Astrocyte (in vitro differentiated cells and primary cell): ENCODE data around the gene OSBPL9. TPM values are rescaled to one million over a fixed set of nuclear protein-coding genes. Genes with fewer than 3 reads are reported as not detected.
"Not testable (repeated sequence)": the region's sequence is repeated elsewhere in the genome, so short reads cannot be mapped to it uniquely, and the experiment has no call there.

Experiments
- DNase-seq: peaks from one replicate; pipeline ENCODE4 v3.0.0-alpha.2; 2010; ENCODE audit warnings: low read depth
- FAIRE-seq: peaks from 2 replicates; lab custom pipeline; 2011; peaks lifted over from hg19 to GRCh38; lab: Jason Lieb, UNC
- H2AFZ ChIP-seq: 2 replicates; pipeline ENCODE4 v1.6.0; 2012; ENCODE audit warnings: low read depth, low read length, inconsistent platforms
- H3K27ac ChIP-seq: 2 replicates; pipeline ENCODE4 v1.5.1; 2011; ENCODE audit warnings: low read depth, low read length, inconsistent platforms
- H3K27me3 ChIP-seq: 2 replicates; pipeline ENCODE4 v1.6.0; 2011; ENCODE audit warnings: low read length, inconsistent platforms; ENCODE audit not compliant: insufficient read depth
- H3K36me3 ChIP-seq: 2 replicates; pipeline ENCODE4 v1.5.1; 2011; ENCODE audit warnings: low read length, inconsistent platforms; ENCODE audit not compliant: insufficient read depth
- H3K4me1 ChIP-seq: 2 replicates; pipeline ENCODE4 v1.5.1; 2011; ENCODE audit warnings: low read length, inconsistent platforms; ENCODE audit not compliant: insufficient read depth
- H3K4me2 ChIP-seq: 2 replicates; pipeline ENCODE4 v1.6.0; 2012; ENCODE audit warnings: low read length, inconsistent platforms
- H3K4me3 ChIP-seq: 2 replicates; pipeline ENCODE4 v1.5.1; 2011; ENCODE audit warnings: low read depth, mild to moderate bottlenecking, low read length, inconsistent platforms; ENCODE audit not compliant: insufficient read depth
- H3K79me2 ChIP-seq: 2 replicates; pipeline ENCODE4 v1.6.0; 2012; ENCODE audit warnings: mild to moderate bottlenecking, low read length, inconsistent platforms; ENCODE audit not compliant: insufficient read depth
- H3K9ac ChIP-seq: 2 replicates; pipeline ENCODE4 v1.6.0; 2012; ENCODE audit warnings: mild to moderate bottlenecking, low read length, inconsistent platforms
- H3K9me3 ChIP-seq: 2 replicates; pipeline ENCODE4 v1.5.1; 2012; ENCODE audit warnings: low read depth, mild to moderate bottlenecking, low read length, inconsistent platforms; ENCODE audit not compliant: insufficient read depth
- H4K20me1 ChIP-seq: 2 replicates; pipeline ENCODE4 v1.6.0; 2012; ENCODE audit warnings: low read length, inconsistent platforms; ENCODE audit not compliant: insufficient read depth
- H3K27ac Mint-ChIP-seq: one replicate; pipeline ENCODE4 v1.8.0; 2021; ENCODE audit warnings: mild to moderate bottlenecking, mixed read lengths; ENCODE audit not compliant: unreplicated experiment
- H3K27me3 Mint-ChIP-seq: one replicate; pipeline ENCODE4 v1.8.0; 2021; ENCODE audit warnings: low read depth, mixed read lengths; ENCODE audit not compliant: unreplicated experiment
- H3K36me3 Mint-ChIP-seq: one replicate; pipeline ENCODE4 v1.8.0; 2021; ENCODE audit warnings: low read depth, mixed read lengths; ENCODE audit not compliant: unreplicated experiment
- H3K4me1 Mint-ChIP-seq: one replicate; pipeline ENCODE4 v1.8.0; 2021; ENCODE audit warnings: low read depth, mixed read lengths; ENCODE audit not compliant: unreplicated experiment
- H3K4me3 Mint-ChIP-seq: one replicate; pipeline ENCODE4 v1.8.0; 2021; ENCODE audit warnings: mild to moderate bottlenecking, moderate library complexity, mixed read lengths; ENCODE audit not compliant: unreplicated experiment
- H3K9me3 Mint-ChIP-seq: one replicate; pipeline ENCODE4 v1.8.0; 2021; ENCODE audit warnings: mild to moderate bottlenecking, mixed read lengths; ENCODE audit not compliant: unreplicated experiment
- EZH2 ChIP-seq: IDR thresholded peaks from 2 replicates; pipeline ENCODE4 v1.6.1; 2012; ENCODE audit warnings: mild to moderate bottlenecking, low read length, inconsistent platforms; ENCODE audit not compliant: insufficient read depth
- total RNA-seq: library from RNA; stranded (reverse); gene quantifications from 2 replicates; pipeline ENCODE4 v1.2.1, GENCODE V29; 2021
- TF ChIP-seq, protein P1 (sequence below): IDR thresholded peaks from 2 replicates; pipeline ENCODE4 v1.5.1; 2011; ENCODE audit warnings: low read depth, mild to moderate bottlenecking, inconsistent platforms, low read length, moderate library complexity; ENCODE audit not compliant: insufficient read depth

OSBPL9 gene
- total RNA-seq, 1 donor from 2014 or later, result 117 TPM

DNA sequence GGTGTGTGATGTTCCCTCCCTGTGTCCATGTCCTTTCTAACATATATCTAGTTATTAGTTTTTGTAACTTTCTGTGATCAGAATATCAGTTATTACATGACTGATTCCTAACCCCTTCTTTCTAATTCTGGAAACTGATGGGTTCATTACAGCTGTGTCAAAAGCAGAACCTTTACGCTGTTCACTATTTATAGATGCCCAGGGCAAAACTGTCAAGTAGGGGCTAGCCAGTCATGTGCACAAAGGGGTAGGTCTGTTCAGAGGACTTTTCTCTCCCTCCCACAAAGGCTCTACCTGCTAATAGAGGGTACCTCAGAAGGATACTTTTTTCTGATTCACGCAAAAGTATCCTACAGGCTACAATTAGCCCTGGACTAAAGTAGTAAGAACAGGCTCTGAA lies 182.5 kb downstream of the OSBPL9 start:
- Mint-ChIP-seq H3K27ac (no peak overlapping the region), H3K4me3 (no peak overlapping the region), H3K27me3 (no peaks in the 10 kb centered on the region), H3K9me3 (no peaks in the 10 kb centered on the region), H3K4me1 (no peaks in the 10 kb centered on the region), H3K36me3 (peaks cover 8% of the 10 kb centered on the region)
- no peaks in the 10 kb centered on the region for H3K79me2 ChIP-seq
- no peaks in the 10 kb centered on the region for H4K20me1 ChIP-seq
- H2AFZ ChIP-seq, result no peak overlapping the region
- H3K4me1 ChIP-seq, result no peaks in the 10 kb centered on the region
- H3K4me2 ChIP-seq, result no peak overlapping the region
- no peak overlapping the region for H3K9ac ChIP-seq
- DNase-seq (no peak), FAIRE-seq (no peak)
- H3K27me3 ChIP-seq, result no peaks in the 10 kb centered on the region
- H3K36me3 ChIP-seq, result peaks cover 26% of the 10 kb centered on the region
- TF ChIP-seq EZH2, result no peak
- TF ChIP-seq, protein P1, sequence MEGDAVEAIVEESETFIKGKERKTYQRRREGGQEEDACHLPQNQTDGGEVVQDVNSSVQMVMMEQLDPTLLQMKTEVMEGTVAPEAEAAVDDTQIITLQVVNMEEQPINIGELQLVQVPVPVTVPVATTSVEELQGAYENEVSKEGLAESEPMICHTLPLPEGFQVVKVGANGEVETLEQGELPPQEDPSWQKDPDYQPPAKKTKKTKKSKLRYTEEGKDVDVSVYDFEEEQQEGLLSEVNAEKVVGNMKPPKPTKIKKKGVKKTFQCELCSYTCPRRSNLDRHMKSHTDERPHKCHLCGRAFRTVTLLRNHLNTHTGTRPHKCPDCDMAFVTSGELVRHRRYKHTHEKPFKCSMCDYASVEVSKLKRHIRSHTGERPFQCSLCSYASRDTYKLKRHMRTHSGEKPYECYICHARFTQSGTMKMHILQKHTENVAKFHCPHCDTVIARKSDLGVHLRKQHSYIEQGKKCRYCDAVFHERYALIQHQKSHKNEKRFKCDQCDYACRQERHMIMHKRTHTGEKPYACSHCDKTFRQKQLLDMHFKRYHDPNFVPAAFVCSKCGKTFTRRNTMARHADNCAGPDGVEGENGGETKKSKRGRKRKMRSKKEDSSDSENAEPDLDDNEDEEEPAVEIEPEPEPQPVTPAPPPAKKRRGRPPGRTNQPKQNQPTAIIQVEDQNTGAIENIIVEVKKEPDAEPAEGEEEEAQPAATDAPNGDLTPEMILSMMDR, result no peak
- H3K9me3 ChIP-seq, result no peaks in the 10 kb centered on the region
- no peak overlapping the region for H3K27ac ChIP-seq
- no peak overlapping the region for H3K4me3 ChIP-seq

DNA sequence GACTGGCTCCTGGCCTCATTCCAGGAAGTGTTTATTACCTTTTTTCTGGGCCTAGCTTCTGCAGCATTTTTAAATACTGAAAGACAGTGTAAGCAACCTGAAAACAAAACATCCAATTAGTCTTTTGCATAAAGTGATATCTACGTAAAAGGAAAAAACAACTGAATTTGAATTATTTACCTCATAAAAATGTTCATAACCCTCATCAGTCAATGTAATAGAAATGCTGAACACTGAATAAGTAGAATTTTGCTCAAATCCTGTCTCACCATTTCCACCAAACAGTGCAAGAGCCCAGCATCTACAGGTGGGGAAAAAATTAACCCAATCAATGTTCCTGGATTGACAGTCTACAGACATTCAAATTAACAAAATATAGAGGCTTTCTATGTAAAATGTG lies 197.6 kb downstream of the OSBPL9 start:
- Histone ChIP-seq H3K27ac (no peak overlapping the region), H3K79me2 (peaks cover 3% of the 10 kb centered on the region), H3K36me3 (peaks cover 31% of the 10 kb centered on the region), H4K20me1 (no peaks in the 10 kb centered on the region), H2AFZ (no peak overlapping the region), H3K9me3 (no peaks in the 10 kb centered on the region), H3K4me1 (no peaks in the 10 kb centered on the region), H3K27me3 (no peaks in the 10 kb centered on the region), H3K4me2 (no peak overlapping the region), H3K4me3 (no peak overlapping the region), H3K9ac (no peak overlapping the region)
- no peak overlapping the region for H3K27ac Mint-ChIP-seq
- no peaks in the 10 kb centered on the region for H3K9me3 Mint-ChIP-seq
- no peak overlapping the region for H3K4me3 Mint-ChIP-seq
- DNase-seq (no peak), FAIRE-seq (no peak)
- TF ChIP-seq, protein P1, result no peak
- no peak for TF ChIP-seq EZH2
- H3K27me3 Mint-ChIP-seq, result no peaks in the 10 kb centered on the region
- peaks cover 5% of the 10 kb centered on the region for H3K4me1 Mint-ChIP-seq
- peaks cover 4% of the 10 kb centered on the region for H3K36me3 Mint-ChIP-seq

DNA sequence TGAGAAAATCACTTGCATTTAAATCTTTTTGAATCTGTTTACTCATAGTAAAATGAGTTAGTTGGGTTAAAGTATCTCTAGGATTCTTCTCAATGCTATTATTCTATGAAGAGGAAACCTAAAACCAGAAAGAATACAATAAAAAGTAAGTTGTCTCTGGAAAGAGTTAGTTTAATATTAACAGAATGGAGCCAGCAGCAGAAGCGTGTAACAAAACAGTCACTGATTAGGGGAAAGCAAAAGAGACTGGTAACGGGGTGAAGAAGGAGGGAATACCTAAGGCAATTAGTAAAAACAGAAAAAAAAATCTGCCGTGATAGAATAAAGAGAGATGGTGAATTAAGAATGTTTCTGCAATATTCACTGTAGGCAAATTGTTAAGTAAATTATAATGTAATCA lies 201.6 kb downstream of the OSBPL9 start:
- peaks cover 7% of the 10 kb centered on the region for H3K36me3 Mint-ChIP-seq
- Histone ChIP-seq H3K4me2 (no peak overlapping the region), H3K4me1 (no peaks in the 10 kb centered on the region), H3K27me3 (no peaks in the 10 kb centered on the region), H3K27ac (no peak overlapping the region), H3K36me3 (peaks cover 27% of the 10 kb centered on the region), H3K4me3 (no peak overlapping the region), H3K79me2 (no peaks in the 10 kb centered on the region), H2AFZ (no peak overlapping the region), H4K20me1 (no peaks in the 10 kb centered on the region), H3K9ac (no peak overlapping the region), H3K9me3 (no peaks in the 10 kb centered on the region)
- H3K27me3 Mint-ChIP-seq, result no peaks in the 10 kb centered on the region
- H3K27ac Mint-ChIP-seq, result no peak overlapping the region
- H3K4me3 Mint-ChIP-seq, result no peak overlapping the region
- H3K4me1 Mint-ChIP-seq, result peaks cover 6% of the 10 kb centered on the region
- DNase-seq (no peak), FAIRE-seq (no peak)
- TF ChIP-seq EZH2, result no peak
- TF ChIP-seq, protein P1, result no peak
- no peaks in the 10 kb centered on the region for H3K9me3 Mint-ChIP-seq

DNA sequence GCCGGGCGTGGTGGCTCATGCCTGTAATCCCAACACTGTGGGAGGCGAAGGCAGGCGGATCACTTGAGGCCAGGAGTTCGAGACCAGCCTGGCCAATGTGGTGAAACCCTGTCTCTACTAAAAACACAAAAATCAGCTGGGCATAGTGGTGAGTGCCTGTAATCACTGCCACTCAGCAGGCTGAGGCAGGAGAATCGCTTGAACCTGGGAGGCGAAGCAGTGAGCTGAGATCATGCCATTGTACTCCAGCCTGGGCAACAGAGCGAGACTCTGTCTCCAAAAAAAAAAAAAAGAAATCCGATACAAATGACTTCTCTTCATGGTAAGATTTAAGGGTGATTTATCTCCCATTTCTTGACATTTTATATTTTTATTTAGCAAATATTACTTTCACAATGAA lies 202.1 kb downstream of the OSBPL9 start:
- H3K9ac ChIP-seq, H3K4me3 ChIP-seq, H3K27me3 Mint-ChIP-seq, H3K4me1 Mint-ChIP-seq, H2AFZ ChIP-seq, H3K9me3 ChIP-seq, H3K4me1 ChIP-seq, H3K36me3 Mint-ChIP-seq, H3K9me3 Mint-ChIP-seq, H4K20me1 ChIP-seq, H3K27me3 ChIP-seq, FAIRE-seq, H3K4me3 Mint-ChIP-seq, H3K4me2 ChIP-seq, DNase-seq, H3K27ac Mint-ChIP-seq, H3K79me2 ChIP-seq, H3K27ac ChIP-seq: not testable (repeated sequence)
- peaks cover 22% of the 10 kb centered on the region for H3K36me3 ChIP-seq
